ENCODE measurements around the gene DFFA.
"Not testable (repeated sequence)": the region's sequence is repeated elsewhere in the genome, so short reads cannot be mapped to it uniquely, and the experiment has no call there.

Gene DFFA

GRCh38 chr1:10428984-10429383 lies 43.3 kb downstream of the DFFA start:
- DNase-seq (ENCODE audit: low read depth): no peak

DNA sequence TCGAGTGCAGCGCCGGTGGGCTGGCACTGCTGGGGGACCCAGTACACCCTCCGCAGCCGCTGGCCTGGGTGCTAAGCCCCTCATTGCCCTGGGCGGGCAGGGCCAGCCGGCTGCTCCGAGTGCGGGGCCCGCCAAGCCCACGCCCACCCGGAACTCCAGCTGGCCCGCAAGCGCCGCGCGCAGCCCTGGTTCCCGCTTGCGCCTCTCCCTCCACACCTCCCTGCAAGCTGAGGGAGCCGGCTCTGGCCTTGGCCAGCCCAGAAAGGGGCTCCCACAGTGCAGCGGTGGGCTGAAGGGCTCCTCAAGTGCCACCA lies 45.8 kb downstream of the DFFA start:
- DNase-seq (ENCODE audit: low read depth): not testable (repeated sequence)

DNA sequence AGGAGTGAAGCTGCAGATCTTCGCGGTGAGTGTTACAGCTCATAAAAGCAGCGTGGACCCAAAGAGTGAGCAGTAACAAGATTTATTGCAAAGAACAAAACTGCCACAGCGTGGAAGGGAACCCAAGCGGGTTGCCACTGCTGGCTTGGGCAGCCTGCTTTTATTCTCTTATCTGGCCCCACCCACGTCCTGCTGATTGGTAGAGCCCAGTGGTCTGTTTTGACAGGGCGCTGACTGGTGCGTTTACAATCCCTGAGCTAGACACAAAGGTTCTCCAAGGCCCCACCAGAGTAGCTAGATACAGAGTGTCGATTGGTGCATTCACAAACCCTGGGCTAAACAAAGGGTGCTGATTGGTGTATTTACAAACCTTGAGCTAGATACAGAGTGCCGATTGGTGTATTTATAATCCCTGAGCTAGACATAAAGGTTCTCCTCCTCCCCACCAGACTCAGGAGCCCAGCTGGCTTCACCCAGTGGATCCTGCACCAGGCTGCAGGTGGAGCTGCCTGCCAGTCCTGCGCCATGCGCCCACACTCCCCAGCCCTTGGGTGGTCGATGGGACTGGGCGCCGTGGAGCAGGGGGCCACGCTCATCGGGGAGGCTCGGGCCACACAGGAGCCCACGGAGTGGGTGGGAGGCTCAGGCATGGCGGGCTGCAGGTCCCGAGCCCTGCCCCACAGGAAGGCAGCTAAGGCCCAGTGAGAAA lies 46.3 kb downstream of the DFFA start:
- not testable (repeated sequence) for DNase-seq (ENCODE audit: low read depth)

DNA sequence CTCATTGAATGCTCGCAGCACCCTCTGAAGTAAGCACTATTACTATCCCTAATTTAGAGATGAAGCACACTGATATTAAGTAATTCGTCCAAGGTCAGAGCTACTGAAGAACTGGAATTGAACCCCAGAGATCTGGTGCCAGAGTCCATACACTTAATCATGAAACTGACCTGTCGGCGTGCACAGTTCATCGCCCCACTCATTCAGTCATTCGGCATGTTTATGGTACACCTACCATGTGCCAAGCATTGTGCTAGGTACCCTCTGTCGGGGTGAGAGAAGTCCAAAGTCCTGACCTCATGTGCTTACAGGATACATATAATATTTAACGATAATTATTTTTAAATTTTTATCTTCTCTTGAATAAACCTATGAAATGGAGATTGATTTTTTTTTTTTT lies 47.7 kb downstream of the DFFA start:
- DNase-seq (ENCODE audit: low read depth): no peak

DNA sequence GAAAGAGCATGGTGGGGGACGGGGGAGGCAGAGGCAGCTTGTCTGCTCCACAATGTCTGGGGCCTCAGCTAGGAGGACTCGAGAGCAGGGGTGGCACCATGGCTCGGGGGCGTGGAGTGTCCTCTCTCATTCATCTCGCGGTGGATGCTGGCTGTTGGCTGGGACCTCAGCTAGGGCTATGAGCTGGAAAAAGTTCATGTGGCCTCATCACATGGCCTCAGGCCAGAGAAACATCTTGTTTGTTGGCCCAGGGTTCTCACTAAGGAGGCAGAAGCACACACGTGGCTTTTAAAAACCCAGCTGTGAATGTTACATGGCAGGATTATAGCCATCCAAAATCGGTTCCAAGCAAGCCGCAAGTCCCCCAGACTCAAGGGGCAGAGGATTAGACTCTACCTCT lies 48.3 kb downstream of the DFFA start:
- no peak for DNase-seq (ENCODE audit: low read depth)

DNA sequence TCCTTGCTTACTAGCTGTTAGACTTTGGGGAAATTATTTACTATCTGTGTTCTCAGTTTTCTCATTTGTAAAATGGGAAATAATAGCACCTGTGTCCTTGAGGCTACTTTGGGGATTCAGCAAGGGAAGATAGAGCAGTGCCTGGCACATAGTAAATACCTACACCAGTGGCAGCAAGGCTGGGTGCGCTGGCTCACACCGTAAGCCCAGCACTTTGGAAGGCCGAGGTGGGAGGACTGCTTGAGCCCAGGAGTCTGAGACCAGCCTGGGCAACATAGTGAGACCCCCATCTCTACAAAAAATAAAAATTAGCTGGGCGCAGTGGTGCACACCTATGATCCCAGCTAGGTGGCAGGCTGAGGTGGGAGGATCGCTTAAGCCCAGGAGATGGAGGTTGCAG lies 50.7 kb downstream of the DFFA start:
- no peak for DNase-seq (ENCODE audit: low read depth)

- no peak for DNase-seq (ENCODE audit: low read depth)
These were observed 53.0 kb downstream of the DFFA start for GRCh38 chr1:10419351-10419750.

GRCh38 chr1:10418741-10419140 lies 53.6 kb downstream of the DFFA start:
- not testable (repeated sequence) for DNase-seq (ENCODE audit: low read depth)

- DNase-seq (ENCODE audit: low read depth): not testable (repeated sequence)
These were observed 56.4 kb downstream of the DFFA start for GRCh38 chr1:10415967-10416366.

- no peak for DNase-seq (ENCODE audit: low read depth)
These were observed 57.0 kb downstream of the DFFA start for GRCh38 chr1:10415211-10415930.

GRCh38 chr1:10407201-10407600 lies 65.1 kb downstream of the DFFA start:
- no peak for DNase-seq (ENCODE audit: low read depth)
